HFFc6 (cell line): ENCODE data around the gene KAT8. TPM values are rescaled to one million over a fixed set of nuclear protein-coding genes. Genes with fewer than 3 reads are reported as not detected.

ENCODE experiments used
- DNase-seq: peaks from one replicate; pipeline ENCODE4 v3.0.0-alpha.2; 2018
- H3K27ac Mint-ChIP-seq: 2 replicates; pipeline ENCODE4 v1.8.0; 2020; ENCODE audit warnings: mild to moderate bottlenecking, mixed read lengths
- H3K27me3 Mint-ChIP-seq: 2 replicates; pipeline ENCODE4 v1.8.0; 2021; ENCODE audit warnings: mild to moderate bottlenecking, moderate library complexity, mixed read lengths; ENCODE audit not compliant: insufficient read depth
- H3K36me3 Mint-ChIP-seq: 2 replicates; pipeline ENCODE4 v1.8.0; 2021; ENCODE audit warnings: low read depth, mixed read lengths
- H3K4me1 Mint-ChIP-seq: 2 replicates; pipeline ENCODE4 v1.8.0; 2020; ENCODE audit warnings: low read depth, mixed read lengths
- H3K4me3 Mint-ChIP-seq: 2 replicates; pipeline ENCODE4 v1.8.0; 2020; ENCODE audit warnings: mild to moderate bottlenecking, moderate library complexity, mixed read lengths
- H3K9me3 Mint-ChIP-seq: 2 replicates; pipeline ENCODE4 v1.8.0; 2020; ENCODE audit warnings: mild to moderate bottlenecking, mixed read lengths
- CTCF ChIP-seq: fragments of 200-600 bp; sonication (generic); IDR thresholded peaks from 2 replicates; pipeline ENCODE4 v1.5.0; 2021; ENCODE audit warnings: antibody characterized with exemption, mild to moderate bottlenecking
- total RNA-seq, 6 experiments: library from RNA; stranded (reverse); fragmentation: NEBNext Ultra II Directional; extraction: Animal tissue kit (Norgen Biotek cat#: 25700); gene quantifications; 2 replicates in 1 of 6; 3 replicates in 5 of 6; pipeline ENCODE4 v1.2.3, GENCODE V29; 2021

Gene KAT8
- total RNA-seq, 6 experiments from 2014 or later: 28.1 to 31.8 (median 29.6) TPM

GRCh38 chr16:31130899-31131298 is 13.4 kb downstream of the KAT8 start:
- H3K27ac Mint-ChIP-seq: no peak overlapping the region
- DNase-seq: no peak

GRCh38 chr16:31131416-31131815 is 14.0 kb downstream of the KAT8 start:
- Mint-ChIP-seq H3K4me1 (peaks cover 8% of the 10 kb centered on the region), H3K27me3 (peaks cover 9% of the 10 kb centered on the region), H3K9me3 (no peaks in the 10 kb centered on the region), H3K4me3 (no peak overlapping the region), H3K36me3 (no peaks in the 10 kb centered on the region), H3K27ac (no peak overlapping the region)
- TF ChIP-seq CTCF: no peak
- no peak for DNase-seq

More at GRCh38 chr16:31130899-31131298, 13.4 kb downstream of the KAT8 start:
- no peaks in the 10 kb centered on the region for H3K9me3 Mint-ChIP-seq
- no peaks in the 10 kb centered on the region for H3K36me3 Mint-ChIP-seq
- no peak for TF ChIP-seq CTCF
- H3K4me1 Mint-ChIP-seq: peaks cover 8% of the 10 kb centered on the region
- H3K4me3 Mint-ChIP-seq: no peak overlapping the region
- H3K27me3 Mint-ChIP-seq: peaks cover 13% of the 10 kb centered on the region

GRCh38 chr16:31131841-31132271 is 14.4 kb downstream of the KAT8 start:
- Mint-ChIP-seq H3K27me3 (peaks cover 9% of the 10 kb centered on the region), H3K36me3 (no peaks in the 10 kb centered on the region), H3K27ac (no peak overlapping the region), H3K9me3 (no peaks in the 10 kb centered on the region), H3K4me3 (no peak overlapping the region), H3K4me1 (peaks cover 8% of the 10 kb centered on the region)
- DNase-seq: no peak
- TF ChIP-seq CTCF: no peak

GRCh38 chr16:31132303-31132979 is 15.0 kb downstream of the KAT8 start:
- Mint-ChIP-seq H3K4me3 (no peak overlapping the region), H3K9me3 (no peaks in the 10 kb centered on the region), H3K4me1 (peaks cover 8% of the 10 kb centered on the region), H3K36me3 (no peaks in the 10 kb centered on the region), H3K27ac (no peak overlapping the region), H3K27me3 (peaks cover 9% of the 10 kb centered on the region)
- TF ChIP-seq CTCF: no peak
- no peak for DNase-seq

- Mint-ChIP-seq H3K9me3 (no peaks in the 10 kb centered on the region), H3K36me3 (no peaks in the 10 kb centered on the region), H3K4me3 (no peak overlapping the region), H3K4me1 (peaks cover 9% of the 10 kb centered on the region), H3K27ac (no peak overlapping the region), H3K27me3 (peaks cover 9% of the 10 kb centered on the region)
- TF ChIP-seq CTCF: no peak
- DNase-seq: no peak
These were observed 15.6 kb downstream of the KAT8 start for GRCh38 chr16:31133046-31133501.
